EH (cell line): Measurements from ENCODE around the gene GALNT9.

Experiments
- DNase-seq: peaks from one replicate; pipeline ENCODE4 v3.0.0-alpha.2; 2015; ENCODE audit warnings: low read depth

Gene GALNT9

DNA sequence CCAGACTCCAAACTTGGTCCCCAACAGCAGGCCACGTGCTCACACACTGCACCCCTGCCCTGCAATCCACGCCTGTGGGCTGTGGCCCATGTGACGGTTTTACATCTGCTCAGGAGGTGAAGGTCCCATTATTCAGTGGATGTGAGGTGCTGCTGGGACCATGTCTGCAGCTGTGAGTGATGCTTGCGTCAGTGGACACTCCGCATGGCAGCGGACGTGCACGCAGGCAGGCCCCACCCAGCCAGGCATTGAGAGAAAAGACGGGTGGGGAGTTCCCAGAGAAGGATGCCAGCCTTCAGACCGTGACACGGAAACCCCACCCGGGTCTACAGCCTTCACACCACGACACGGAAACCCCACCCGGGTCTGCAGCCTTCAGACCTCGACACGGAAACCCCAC lies 117.6 kb downstream of the GALNT9 start:
- no peak for DNase-seq

DNA sequence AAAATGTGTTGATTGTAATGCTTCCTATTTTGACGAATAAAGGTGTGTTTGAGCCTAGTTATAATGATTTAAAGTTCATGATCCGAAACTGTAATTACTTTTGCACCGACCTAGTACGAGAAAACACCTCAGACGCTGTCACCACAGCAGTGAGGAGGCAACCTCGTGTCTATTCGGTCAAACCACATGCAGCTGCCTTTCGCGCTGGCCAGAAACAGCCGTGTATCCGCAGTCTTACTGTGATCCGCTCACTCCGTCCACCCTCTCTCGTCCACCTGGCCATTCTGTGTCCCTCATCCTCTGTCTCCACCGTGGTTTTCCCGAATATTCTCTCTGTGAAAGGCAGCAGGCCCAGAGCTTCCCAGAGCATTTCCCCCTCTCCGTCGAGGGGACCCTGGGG lies 118.1 kb downstream of the GALNT9 start:
- no peak for DNase-seq

DNA sequence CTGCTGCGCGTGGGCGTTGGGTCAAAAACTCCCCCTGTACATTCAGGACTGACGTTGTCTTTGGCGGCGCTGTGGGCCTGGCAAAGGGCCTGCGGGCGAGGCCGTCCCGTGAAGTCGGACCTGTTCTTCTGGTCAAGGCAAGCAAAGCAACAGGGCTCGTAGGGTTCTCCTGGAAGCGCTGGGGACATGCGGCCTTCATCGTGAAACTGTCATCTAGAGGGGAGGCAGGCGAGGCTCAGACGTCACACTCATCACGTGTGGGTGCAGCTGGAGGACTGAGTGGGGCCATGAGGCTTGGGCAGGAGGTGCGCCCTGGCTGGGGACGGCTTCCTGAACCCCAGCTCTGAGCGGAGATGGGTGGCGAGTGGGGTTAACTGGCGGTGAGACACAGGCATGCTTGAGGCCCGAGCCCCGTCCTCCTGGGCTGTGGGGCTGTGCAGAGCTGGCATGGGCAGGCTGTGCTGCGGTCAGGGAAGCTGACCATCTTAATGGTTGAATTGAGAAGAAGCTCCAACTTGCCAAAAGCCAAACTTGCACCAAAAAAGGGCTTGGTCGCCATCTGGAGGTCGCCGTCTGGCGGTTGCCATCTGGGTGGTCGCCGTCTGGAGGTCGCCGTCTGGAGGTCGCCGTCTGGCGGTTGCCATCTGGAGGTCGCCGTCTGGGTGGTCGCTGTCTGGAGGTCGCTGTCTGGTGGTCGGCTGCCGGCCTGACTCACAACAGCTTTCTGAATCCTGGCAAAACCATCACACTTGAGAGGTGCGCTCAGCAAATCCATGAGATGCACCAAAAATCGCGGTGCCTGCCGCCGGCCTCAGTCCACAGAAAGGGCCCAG lies 119.0 kb downstream of the GALNT9 start:
- no peak for DNase-seq

DNA sequence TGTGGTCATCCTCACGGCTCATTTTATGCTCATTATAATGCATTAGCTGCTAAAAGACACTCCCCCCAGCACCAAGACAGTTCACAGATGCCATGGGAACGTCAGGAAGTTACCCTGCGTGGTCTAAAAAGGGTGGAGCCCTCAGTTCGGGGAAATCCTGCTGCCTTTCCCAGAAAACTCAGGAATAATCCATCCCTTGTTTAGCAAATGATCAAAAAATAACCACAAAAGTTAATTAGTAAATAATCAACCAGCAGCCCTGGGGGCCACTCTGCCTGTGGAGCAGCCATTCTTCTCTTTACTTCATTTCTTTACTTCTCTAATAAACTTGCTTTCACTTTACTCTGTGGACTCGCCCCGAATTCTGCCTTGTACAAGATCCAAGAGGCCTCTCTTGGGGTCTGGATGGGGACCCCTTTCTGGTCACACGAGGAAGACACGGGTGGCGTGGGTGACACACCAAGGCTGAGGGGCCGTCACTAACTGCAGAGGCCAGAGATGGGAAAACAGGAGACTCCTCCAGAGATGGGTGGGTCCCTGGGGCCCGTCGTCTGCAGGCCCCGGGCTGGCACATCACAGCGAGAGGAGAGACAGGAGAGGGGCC lies 119.7 kb downstream of the GALNT9 start:
- DNase-seq, result no peak

DNA sequence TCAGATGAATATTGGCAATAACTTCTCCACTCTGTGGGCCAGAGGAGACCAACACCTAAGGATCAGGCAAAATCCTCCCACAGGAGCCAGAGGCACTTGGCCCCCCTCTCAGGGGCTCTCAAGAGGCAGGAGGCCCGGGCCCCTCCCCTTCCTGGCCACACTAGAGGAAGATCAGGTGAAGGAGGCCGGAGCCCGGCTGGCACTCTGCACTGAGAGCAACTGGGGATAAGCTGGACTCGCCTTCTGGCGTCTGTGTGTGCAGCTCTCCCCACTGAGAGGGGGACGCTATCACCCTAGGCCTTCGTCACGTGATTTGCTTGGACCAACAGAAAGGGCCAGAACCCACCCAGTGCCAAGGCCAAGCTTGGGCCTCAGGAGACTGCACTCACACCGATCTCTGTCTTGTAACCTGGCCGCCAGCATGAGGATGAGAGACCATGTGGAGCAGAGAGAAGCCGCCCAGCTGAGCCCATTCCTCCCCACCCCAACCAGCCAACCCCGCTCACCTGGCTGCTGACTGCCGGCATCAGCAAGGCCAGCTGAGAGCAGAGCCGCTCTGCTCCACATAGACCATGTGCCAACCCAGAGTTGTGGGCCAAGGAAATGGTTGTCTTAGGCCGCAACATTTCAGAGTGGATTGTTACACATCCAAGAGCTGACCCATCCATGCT lies 121.1 kb downstream of the GALNT9 start:
- DNase-seq, result no peak

DNA sequence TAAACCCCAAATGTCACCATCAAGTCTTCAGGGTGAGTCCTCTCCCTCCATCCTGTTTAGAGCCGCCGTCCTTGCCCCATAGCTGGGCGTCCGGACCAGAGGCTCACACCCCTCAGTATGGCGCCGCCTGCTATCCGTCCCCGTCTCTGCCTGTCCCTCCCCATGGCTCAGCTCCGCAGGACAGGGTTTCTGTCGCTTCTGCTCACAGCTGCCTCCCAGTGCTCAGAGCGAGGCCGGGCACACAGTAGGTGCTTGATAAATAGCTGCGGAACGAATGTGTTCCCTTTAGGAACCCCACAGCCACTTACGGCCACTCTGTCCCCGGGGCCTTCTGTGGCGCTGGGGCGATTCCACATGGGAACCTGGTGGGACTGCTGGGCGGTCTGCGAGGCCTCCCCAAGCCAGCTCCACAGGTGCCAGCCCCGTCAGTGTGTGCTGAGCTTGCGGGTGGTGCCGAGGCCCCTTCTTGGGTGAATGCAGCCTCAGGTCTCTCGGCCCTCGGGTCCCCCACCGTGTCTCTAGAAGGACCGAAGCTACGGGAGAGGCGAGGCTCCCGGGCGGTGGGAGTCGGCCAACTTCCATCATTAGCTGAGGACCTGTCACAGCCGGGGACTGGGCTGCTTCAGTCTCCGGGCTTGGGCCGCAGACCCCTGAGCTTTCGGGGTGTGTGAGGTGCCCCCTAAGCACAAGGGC lies 122.2 kb downstream of the GALNT9 start:
- DNase-seq, result no peak

DNA sequence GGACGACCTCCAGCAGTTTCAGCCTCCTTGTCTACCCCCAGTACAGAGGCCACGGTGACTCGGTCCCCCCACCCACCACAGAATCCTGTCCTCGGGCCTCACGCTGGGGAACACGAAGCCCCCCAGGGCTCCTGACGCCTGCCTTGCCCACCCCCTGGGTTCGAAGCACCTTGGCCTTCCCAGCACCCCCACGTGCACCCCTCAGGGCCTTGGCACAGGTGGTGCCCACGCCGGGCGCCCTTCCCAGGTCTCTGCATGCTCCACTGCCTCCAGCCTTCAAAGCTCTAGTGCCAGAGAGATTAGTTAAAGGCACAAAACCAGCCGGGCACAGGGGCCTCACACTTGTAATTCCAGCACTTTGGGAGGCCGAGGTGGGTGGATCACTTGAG lies 123.3 kb downstream of the GALNT9 start:
- no peak for DNase-seq

DNA sequence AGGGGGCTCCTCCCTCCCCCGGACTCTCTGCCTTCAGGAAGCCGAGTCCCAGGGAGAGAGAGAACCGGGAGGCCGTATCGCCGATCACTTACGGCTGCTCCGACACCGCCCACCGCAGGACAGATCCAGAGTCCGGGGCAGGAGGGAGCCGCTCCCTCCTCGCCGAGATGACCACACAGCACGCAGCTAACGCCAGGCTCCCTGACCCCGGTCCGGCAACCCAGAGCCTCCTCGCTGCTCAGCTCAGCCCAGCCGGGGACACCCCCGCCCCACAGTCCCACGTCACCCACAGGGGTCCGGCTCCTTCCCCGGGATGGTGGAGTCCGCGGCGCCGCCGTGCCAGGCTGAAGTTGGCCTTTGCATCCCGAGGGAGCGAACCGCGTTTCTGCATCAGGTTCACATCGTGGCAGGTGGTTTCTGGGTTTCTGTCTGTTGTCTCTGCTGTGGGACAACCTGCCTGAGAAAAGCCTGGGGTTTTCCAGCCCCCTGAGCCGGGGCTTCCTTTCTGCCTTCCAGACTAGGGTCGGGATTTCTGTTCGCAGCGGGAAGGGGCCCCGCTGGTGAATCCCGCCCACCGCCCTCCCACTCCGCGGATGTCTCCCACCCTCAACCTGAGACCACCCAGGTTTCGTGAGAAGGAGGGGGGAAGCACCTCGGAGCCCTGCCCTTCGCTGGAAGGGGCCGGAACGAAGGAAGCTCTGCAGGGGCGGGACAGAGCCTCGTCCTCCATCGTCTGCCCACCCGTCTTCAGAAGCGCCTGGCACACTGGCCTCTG lies 123.9 kb downstream of the GALNT9 start:
- DNase-seq, result no peak

DNA sequence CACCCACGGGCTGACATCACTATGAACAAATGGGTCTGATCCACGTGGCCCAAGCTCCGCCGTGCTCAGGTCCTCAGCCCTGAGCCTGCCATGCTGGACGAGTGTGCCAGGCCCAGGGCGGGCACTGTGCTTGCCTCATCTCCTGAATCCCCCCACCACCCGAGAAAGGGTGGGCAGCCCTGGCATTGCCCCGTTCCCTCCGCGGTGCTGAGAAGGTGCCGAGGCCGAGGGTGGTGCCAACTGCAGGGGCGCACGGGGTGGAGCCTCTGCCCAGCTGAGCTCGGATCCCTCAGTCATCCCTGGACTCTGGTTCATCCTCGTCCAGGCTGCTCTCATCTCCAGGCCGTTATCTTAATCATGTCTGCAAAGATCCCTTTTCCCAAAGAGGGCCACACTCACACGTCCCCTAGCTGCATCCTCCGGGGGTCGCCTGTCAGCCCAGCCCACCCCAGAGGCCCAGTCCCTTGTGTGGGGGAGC lies 124.6 kb downstream of the GALNT9 start:
- DNase-seq, result no peak

DNA sequence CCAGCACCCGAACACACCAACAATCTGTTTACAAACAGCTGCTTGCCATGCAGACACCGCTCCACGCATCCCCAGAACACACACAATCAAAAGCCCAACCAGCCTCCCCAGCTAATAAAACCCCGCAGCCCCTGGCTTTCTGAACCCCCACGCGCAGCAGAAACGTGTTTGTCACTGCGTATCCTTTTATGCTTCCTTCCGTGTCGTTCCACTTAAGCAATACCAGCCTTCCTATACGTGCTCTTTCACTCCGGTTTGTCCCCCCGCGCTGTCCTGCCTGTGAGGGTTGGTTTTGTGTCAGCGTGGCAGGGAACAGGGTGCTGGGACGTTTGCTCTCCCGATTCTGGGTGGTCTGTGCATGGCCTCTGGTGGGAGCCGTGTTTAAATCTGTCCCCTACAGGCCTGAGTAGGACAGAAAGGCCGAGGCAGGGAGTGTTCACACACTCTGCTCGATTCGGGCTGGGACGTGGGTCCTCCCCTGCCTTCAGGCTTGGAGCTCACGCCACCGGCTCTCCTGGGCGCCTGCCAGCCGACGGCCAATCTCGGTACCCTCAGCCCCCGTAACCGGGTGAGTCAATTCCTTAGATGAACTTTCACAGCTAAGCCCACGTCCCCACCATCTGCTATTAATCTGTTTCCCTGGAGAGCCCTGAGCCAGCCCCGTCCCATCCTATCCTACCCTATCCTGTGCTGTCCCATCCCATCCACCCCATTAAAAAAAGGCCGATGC lies 125.2 kb downstream of the GALNT9 start:
- DNase-seq, result peak; percentile 29

DNA sequence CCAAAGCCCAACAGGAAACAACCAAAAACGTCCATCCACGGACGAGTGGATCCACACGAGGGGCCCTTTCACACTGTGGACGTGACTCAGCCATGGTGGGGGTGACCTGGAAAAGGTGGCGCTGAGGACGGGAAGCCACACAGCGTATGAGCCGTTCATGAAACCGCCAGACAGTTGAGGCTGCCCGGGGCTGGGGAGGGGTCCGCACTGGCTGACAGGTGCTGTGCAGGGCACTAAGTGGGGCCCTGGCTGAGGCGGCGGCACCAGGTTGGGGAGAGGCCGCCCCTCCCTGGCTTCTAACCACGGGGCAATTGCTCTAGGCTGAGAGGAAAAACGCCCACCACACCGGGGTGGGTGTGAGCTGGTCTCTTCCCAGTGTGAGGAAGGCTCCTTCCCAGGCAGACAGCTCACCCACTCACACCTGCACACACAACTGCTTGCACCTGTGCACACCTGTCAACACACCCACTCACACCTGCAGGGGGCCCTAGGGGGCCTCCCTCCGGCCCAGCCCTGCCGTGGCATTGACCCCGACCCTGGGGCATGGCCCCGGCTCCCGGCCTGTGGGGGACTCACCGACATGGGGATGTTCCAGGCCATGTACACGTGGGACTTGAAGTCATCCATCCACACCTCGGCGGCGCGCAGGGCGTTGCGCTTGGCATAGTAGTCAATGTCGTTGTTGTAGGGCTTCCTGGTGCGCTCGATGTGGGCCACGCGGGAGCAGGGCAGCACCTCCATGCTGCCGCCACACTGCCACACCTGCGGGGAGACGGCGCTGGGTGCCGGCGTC lies 126.3 kb downstream of the GALNT9 start:
- no peak for DNase-seq

DNA sequence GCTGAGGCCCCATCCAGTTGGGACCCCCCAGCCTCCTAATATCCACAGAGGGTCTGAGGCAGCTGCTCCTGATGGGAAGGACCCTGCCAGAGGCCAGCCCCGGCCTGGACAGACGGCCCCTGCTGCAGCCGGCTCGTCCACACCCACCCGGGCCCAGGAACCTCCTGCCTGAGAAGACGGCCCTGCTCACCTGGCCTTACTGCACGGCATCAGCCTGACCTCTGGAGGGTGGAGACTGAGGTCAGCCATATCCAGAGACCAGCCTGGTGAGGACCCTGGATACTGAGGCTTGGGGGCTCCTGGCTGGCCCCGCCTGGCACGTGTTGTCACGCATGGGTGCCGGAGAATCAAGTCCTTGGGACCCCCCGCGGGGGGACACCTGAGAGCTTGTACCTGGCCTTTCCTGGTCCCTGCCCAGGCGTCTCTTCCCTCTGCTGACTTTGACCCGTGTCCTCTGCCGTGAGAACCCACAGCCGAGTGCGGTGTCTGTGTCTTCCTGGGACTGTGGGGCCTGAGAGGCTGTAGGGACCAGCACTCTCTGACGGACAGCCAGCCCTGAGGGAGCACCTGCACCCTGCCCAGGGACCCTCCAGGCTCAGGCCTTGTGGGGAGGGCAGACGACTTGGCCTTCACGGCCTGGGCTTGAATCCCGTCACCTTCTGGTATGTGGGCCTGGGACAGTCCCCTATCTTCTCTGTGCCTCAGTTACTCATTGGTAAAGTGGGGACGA lies 127.8 kb downstream of the GALNT9 start:
- no peak for DNase-seq

DNA sequence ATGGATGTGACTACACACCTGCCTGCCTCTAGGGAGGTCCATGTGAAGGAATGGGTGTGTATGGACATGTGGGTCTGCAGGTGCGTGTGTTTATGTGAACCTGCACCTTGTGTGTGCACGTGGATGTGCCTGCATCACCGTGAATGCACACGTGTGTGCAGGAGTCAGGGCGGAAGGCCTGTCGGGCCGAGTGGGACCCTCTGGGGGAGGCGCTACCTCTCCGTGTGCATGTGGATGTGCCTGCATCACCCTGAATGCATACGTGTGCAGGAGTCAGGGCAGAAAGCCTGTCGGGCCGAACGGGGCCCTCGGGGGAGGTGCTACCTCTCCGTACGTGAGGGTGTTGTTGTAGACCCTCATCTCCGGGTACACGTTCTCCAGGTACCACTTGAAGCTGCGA lies 128.6 kb downstream of the GALNT9 start:
- DNase-seq, result no peak

DNA sequence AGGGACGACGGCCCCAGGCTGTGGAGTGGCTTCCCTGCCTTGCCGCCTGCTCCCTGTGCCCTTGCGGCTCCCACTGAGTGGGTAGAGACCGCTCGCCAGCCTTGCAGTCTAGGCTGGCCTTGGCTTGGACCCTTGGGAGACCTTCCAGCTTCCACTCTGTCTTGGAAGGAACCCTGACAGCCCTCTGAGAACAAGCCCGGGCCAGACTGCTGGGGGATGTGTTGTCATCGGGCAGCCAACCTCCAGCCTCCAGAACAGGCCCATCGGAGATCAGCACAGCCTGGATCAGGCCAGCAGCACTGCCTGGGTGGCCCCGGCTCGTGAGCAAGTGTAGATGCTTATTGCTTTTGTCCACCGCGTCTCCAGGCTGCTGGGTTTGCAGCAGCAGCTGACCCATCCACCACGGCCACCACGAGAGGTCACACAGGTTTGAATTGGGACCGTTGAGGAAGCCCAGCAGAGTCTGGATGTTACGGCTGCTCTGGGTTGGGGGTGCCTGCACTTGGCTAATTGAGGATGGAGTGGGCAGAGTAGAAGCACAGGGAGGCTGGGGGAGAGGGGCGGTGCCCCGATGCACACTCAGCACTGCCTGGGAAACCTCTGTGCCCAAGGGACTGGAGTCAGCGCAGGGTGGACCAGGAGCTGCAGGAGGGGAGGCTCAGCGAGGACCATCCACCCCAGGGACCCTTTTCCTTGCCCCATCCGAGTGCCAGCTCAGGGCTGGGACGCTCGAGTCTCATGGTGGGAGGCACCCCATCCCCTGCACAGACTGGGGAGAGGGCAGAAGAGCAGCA lies 129.7 kb downstream of the GALNT9 start:
- DNase-seq, result no peak

DNA sequence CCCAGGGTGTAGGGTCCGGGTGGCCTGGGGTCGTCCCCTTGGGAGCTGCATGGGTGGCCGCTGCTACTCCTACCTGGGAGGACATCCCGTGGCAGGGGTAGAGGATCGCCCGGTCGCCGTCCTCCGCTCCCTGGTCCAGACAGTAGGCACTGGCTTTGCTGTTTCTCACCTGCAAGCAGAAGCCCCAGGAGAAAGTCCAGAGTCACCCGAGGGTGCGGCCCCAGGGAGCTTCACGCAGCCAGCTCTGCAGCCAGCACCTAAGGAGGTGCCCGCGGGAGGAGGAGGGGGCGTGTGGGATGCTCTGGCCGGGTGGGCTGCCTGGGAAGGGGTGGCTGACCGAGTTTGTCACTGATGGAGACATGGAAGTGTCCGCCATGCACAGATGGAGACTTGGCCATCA lies 130.3 kb downstream of the GALNT9 start:
- no peak for DNase-seq

DNA sequence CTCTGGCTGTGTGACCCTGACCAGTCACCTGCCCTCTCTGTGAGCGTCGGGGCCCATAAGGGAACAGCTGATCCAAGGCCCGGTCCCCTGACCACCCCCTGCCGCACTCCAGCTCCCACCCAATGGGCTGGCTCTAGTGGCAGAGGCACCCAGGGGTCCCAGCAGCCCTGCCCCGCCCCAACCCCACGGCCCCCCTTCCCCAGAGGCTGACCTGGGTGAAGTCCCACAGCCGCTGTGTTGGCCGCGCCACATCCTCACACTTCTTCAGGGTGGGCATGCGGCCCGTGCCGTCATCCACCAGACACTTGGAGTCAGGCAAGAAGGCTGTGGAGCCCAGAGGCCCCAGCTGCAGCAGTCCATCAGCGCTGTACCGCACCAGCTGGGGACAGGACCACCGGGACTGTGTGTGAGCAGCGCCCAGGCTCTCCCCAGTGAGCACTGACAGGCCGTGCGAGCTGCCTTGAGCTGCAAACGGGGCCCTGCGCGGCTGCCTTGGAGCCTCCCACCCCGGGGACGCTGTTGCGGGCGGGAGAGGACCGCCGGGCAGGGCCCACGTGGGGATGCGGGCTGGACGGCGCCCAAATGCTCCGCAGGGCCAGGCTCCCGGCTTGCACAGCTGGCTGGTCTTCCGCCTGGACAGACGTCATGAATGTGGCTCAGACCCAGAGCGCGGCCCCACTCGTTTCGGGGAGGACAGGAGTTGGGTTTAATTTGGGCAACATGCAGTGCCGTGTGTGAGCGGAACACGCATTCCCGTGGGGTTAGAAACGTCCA lies 131.6 kb downstream of the GALNT9 start:
- no peak for DNase-seq

DNA sequence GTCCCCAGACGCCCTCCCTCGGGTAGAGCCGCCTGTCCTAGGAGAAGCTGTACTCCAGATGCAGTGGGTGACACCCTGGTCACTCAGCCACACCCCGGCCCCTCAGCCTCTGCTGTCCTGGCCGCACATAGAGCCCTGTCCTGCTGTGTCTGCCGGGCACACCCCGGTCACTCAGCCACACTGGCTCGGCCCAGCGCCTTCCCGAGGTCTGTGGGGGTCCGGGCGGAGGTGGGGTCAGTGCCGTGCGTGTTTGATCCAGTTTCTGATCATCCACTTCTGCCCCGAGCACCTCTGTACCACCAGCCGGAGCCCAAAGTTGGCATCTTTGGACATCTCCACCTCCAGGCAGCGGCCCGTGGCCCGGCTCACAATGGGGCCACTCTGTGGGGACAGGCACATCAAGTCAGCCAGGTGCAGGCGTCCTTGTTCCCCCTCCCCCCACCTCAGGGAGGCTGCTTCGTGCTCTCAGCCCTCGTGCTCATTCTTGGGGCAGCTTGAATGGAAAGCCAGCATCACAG lies 132.5 kb downstream of the GALNT9 start:
- DNase-seq, result no peak
